ENCODE measurements around the gene VKORC1L1. TPM values are rescaled to one million over a fixed set of nuclear protein-coding genes. Genes with fewer than 3 reads are reported as not detected.
"Not testable (repeated sequence)": the region's sequence is repeated elsewhere in the genome, so short reads cannot be mapped to it uniquely, and the experiment has no call there.

Gene VKORC1L1
- total RNA-seq, 1 experiment from 2014 or later, result 17.5 TPM

DNA sequence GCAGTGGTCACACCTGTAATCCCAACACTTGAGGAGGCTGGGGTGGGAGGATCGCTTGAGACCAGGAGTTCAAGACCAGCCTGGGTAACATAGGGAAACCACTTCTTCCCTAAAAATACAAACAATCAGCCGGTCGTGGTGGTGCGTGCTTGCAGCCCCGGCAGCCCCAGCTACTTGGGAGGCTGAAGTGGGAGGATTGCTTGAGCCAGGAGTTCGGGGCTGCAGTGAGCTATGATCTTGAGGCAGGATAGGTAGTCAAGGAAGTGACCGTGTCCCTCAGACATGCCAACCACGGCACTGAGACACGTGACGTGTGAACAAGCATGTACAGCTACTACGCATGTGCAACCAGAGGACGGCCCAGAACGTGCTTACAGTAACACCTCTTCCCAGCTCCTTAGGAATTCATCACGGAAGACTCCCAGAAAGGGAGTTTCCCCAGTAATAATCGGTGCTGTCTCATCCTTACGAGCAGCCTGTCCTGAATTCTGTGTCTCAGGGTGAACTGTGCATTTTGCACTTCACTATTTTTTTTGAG is 103.9 kb downstream of the VKORC1L1 start:
- DNase-seq (ENCODE audit: low read depth), result no peak

DNA sequence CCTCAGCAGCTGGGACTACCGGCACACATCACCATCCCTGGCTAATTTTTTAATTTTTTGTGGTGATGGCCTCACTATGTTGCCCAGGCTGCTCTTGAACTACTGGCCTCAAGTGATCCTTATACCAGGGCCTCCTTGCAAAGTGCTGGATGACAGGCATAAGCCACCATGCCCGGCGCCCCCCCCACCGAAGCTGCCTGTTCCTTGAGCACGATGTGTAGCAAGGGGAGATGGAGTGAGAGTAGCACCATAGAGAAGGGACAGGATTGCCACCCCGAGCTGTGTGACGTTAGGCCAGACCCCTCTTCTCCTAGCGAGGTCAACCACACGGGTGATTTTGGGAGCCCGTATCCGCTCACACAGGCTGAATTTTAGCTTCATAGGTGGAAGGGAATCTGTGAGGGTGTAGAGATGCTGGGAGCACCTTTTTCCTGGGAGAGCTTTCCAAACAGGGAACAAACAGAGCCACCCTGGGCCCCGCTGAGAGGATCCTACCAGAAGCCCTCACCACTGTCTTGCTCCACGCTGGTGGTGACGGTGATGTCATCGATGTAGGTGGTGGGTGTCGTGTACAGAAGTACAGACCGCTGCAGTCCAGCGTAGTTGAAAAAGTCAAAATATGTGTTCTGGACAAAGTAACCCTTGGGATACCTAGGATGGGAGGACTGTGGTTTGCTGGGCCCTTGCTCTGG is 106.2 kb downstream of the VKORC1L1 start:
- DNase-seq (ENCODE audit: low read depth), result no peak

DNA sequence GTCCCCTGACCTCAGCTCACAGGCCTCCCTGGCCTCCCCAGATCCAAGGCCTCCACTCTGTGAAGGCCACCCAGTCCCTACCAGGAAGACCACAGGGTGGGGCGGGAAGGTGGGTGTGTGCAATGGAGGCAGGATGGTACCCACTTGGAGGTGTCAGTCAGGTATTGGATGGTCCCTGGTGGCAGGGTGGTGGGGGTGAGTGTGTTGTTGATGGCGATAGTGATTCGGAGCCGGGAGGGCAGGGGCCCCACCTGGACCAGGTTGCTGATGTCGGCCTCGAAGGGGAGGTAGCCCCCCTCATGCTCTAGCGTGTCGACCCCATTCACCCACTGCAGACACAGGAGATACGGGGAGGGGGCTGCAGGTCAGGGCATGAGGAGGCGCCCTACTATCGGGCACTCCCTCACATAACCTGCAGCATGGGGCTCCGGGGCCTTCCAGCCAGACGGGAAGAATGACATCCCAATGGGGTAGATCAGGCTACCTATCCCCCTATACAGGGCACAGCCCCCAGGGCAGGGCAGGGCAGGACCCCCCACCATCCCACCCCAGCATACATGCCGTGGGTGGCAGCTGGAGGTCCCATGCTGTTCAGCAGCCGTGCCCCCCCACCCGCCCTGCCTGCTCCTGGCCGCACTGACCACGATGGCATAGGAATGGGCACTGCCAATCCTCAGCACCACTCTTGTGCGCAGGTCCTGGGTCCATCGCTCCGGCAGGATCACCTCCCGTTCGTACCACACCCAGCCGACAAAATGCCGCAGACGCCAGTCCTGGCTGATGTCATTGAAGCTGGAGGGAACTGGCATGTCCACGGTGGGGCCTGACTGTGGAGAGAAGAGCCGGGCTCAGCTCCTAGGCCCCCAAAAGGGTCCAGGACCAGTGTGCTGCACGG is 107.0 kb downstream of the VKORC1L1 start:
- no peak for DNase-seq (ENCODE audit: low read depth)

DNA sequence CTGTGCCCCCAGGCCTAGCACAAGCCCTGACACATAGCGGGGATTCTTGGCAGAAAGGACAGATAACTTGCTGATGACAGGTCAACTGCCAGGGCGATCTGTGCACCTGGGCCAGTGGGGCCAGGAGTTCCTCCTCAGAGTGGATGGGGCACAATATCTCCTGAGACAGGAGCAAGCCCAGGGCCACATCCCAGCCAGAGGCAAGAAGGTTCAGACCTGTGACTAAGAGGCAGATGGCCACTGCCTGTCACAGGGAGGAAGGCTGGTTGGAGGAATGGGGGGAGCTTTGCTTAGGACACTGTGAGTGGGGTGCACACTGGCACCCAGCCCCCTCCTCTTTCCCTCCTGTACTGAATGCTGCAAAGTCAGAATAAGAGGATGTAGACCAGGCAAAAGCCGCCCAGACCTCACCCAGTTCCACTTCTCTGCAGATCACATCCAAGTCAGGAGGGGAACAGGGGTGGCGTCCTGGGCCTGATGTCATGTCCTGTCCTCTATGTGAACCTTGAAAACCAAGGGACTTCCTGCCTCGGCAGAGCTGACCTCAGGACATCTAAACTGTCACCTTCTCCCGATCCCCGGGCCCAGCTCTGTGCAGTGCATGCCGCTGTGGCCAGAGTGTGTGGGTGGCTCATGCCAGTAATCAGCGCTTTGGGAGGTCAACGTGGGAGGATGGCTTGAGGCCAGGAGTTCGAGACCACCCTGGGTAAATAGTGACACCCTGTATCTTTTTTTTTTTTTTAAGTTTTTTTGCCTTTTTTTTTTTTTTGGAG is 107.8 kb downstream of the VKORC1L1 start:
- peak; percentile 40 for DNase-seq (ENCODE audit: low read depth)

DNA sequence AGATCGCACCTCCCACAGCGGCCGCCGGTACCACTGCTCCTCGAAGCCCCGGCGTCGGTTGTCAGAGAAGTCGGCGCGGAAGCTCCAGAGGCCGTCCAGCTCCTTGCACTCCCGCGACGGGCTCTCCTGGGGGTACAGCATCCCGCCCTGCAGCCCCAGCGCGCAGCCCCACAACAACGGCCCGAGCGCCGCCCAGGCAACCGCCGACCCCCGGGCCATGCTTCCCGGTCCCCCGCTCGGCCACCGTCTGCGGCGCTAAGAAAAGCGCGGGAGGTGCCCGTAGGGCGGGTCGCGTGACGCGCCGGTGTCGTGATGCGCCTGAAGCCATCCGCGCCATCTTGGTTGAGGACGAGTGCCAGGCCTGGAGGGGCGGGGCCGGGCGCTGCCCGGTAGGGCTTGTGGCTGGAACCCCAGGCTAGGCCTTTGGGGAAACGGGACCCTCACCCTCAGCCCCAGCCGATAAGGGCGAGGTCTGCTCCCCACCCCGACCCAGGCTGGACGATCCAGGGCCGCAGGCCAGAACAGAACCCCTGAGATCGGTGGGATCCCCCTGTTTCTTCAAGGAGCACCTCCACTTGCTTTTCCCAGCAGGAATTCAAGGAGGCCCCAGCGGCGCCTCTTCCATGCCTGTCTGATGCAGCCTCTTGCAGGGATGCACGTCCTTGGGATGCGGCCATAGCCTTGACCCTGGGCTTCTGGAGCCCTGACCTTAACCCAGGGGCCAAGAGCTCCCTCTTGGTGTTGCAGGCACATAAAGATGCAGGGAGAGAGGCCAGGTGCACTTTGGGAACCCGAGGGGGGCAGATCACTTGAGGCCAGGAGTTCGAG is 109.3 kb downstream of the VKORC1L1 start, which contains the start of gene GUSB:
Gene GUSB (minus strand): TSS at position 249 of the 828 bp plus-strand sequence. CDS start 30 bp downstream, at position 219.
- peak; percentile 85 for DNase-seq (ENCODE audit: low read depth)

DNA sequence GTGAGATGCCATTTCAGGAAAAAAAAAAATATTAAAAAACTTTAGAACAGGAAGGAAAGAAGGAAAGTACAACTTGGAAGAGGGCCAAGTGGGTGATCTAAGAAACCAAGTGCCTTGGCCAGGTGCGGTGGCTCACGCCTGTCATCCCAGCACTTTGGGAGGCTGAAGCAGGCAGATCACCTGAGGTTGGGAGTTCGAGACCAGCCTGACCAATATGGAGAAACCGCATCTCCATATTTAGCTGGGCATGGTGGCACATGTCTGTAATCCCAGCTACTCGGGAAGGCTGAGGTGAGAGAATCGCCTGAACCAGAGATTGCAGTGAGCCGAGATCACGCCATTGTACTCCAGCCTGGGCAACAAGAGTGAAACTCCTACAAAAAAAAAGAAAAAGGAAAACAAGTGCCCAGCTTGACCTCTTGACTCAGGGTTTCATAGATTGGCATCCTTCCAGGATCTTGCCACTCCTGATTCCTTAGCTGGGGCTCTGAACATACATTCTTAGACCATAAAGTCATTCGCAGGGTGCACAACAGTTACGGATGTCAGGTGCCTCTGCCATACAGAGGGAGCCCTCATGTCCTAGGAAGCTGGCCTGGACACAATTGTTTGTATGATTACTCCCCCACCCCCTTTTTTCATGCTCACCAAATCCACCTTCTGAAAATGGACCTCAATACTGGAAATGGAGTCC is 111.2 kb downstream of the VKORC1L1 start:
- peak; percentile 26 for DNase-seq (ENCODE audit: low read depth)

DNA sequence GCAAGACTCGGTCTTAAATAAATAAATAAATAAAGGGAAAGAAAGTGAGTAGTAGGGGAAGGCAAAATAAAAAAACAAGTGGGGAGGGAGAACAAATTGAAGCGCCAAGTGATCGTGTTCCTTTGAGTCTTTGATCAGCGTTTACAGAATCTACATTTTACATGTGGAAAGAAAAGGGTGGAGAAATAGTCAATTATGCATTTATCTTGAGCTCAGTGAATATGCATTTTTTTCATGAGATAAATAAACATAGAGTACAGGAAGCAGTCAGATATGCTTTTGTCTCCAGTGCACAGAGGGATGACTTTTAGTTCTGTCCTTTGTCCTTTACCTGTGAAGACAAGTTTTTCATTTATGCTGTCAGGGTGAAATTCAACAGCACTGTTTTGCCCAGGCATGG is 115.2 kb downstream of the VKORC1L1 start:
- no peak for DNase-seq (ENCODE audit: low read depth)

DNA sequence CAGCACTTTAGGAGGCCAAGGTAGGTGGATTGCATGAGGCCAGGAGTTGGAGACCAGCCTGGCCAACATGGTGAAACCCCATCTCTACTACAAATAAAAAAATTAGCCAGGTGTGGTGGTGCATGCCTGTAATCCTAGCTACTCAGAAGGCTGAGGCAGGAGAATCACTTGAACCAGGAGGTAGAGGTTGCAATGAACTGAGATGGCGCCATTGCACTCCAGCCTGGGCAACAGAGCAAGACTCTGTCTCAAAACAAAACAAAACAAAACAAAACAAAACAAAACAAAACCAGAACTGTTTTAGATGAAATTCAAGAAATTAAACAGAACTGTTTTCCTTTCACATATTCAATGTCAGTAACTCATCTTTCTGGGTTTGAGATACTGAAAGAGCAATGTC is 115.6 kb downstream of the VKORC1L1 start:
- not testable (repeated sequence) for DNase-seq (ENCODE audit: low read depth)

DNA sequence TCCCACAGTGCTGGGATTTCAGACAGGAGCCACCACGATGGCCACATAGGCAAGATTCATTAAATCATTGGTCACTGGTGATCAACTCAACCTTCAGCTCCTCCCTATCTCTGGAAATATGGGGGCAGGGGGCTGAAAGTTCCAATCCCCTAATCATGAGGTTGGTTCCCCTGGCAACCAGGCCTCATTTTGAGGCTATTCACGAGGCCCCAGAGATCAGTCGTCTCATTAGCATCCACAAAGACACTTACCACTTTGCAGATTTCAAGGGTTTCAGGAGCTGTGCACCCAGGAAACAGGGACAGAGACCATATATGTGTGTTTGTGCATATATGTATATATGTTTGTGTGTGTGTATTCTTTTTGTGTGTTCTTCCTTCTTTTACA is 116.8 kb downstream of the VKORC1L1 start:
- DNase-seq (ENCODE audit: low read depth), result no peak

DNA sequence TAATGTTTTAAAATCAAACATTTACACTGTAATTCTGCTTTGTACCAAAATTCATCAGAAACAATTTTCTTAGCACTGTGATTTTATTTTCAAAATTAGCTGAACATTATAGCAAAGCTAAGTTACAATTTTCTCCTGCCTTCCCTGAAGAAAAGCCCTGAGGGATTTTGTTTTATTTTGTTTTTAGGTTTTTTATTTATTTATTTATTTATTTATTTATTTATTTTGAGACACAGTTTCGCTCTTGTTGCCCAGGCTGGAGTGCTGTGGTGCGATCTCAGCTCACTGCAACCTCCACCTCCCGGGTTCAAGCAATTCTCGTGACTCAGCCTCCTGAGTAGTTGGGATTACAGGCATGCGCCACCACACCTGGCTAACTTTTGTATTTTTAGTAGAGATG is 119.0 kb downstream of the VKORC1L1 start:
- not testable (repeated sequence) for DNase-seq (ENCODE audit: low read depth)

DNA sequence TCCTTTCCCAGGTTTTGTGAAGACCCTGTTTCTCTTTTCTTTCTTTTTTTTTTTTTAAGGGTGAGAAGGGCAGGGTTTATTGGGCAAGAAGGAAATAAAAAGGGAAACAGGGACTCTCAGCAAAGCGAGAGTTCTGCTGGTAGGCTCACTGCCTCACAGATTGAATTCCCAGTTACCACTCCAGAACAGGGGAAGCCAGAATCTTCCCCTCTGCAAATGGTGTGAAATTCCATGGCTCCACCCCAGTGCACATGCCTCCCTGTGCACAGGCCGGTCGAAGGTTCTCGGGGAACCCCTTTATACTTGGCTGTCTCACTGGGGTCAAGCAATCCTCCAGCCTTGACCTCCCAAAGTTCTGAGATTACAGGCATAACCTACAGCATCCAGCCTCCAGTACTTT is 119.7 kb downstream of the VKORC1L1 start:
- no peak for DNase-seq (ENCODE audit: low read depth)

DNA sequence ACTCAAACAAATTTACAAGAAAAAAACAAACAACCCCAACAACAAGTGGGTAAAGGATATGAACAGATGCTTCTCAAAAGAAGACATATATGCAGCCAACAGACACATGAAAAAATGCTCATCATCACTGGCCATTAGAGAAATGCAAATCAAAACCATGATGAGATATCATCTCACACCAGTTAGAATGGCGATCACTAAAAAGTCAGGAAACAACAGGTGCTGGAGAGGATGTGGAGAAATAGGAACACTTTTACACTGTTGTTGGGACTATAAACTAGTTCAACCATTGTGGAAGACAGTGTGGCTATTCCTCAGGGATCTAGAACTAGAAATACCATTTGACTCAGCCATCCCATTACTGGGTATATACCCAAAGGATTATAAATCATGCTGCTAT is 122.1 kb downstream of the VKORC1L1 start:
- not testable (repeated sequence) for DNase-seq (ENCODE audit: low read depth)

DNA sequence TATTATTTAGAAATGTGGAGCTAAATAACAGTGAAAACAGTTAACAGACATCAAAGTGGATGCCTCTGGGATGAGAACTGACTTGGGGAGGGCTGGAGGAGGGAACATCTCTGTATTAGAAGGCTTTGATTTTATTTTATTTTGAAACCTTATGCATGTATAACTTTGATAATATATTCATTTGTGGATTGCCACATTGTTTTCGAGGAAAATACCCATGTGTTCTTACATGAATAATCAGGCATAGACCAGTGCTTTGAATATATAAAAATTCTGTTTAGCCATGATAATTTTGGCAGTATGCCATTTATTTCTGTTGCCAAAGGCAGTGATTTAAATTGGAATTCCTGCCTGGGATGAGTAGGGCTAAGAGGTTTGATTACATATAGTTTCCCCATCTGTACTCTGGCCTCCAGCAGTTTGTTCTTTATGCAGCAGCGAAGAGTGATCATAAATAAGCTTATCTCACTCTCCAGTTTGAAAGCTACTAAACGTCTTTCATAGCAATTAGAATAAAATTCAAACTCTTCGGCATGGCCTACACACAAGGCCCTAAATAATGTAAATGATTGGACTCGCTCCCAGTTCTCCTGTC is 128.0 kb downstream of the VKORC1L1 start:
- DNase-seq (ENCODE audit: low read depth), result not testable (repeated sequence)

DNA sequence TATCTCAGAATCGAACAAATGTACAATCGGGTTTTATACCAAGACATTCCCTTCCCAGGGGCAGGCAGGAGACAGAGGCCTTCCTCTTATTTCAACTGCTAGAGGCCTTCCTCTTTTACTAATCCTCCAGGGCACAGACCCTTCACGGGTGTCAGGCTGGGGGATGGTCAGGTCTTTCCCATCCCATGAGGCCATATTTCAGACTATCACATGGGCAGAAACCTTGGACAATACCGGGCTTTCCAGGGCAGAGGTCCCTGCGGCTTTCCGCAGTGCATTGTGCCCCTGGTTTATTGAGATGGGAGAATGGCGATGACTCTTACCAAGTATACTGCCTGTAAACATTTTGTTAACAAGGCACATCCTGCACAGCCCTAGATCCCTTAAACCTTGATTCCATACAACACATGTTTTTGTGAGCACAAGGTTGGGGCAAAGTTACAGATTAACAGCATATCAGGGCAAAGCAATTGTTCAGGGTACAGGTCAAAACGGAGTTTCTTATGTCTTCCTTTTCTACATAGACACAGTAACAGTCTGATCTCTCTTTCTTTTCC is 132.3 kb downstream of the VKORC1L1 start:
- DNase-seq (ENCODE audit: low read depth), result not testable (repeated sequence)

DNA sequence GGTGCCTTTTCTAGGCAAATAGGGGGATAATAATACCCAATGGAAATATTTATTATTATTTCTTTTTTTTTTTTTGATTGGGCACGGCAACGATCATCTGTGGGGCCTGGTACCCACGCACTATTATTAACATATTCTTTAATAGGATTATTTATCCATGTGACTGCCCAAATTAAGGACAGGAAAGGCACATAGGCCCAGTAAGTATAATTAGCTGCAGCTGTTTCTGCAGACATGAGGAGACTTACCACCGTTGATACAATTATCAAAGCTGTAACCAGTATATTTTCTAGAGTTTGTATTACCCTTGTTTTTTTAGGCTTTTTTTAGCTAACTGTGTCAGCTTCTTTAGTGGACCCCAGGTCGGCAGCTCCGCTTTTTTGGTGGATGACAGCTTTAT is 134.4 kb downstream of the VKORC1L1 start:
- DNase-seq (ENCODE audit: low read depth), result no peak

Measured in HT1080 (cell line).